Measurements from ENCODE around the gene PLD2.
A peak's percentile ranks its signal among the peaks of the same experiment; 100 is the strongest.

The PLD2 gene

DNA sequence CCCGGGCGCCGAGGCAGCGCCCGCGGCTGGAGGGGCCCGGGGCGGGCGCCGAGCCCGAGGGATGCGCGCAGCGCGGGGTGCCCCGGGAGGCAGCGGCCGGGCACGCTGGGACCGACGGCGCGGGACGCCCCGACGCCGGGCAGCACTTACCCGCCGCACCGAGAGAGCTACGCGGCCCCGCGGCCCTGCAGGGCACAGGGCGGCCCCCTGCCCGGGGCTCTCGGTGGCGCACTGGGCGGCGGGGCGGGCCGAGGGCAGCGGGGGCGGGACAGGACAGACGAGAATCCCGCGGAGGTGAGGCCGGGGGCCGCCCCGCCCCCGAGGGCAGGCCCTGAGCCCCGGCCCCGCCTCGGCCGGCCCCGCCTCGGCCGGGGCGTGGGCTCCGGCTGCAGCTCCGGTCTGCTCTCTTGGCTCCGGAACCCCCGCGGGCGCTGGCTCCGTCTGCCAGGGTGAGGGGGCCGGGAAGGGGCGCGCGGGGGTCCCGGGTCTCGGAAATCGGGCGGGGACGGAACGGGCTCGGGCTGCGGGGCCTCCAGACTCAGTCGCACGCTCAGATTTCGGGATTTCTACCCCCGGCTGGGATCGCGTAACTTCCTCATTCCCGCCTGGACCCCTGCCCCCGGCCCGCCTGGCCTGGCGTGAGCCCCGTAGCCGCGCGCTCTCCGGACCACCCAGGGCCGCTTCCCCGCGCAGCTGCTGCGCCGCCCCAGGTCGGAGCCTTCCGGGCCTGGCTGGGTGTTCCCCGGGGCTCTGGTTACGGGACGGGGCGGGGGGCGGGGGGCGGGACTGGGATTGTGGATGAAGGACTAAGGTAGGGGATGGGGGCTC is at the start of gene PLD2:
Gene PLD2, plus strand, starts transcription at position 376 of the 828 bp plus-strand sequence. CDS start 621 bp downstream, outside the sequence.
- DNase-seq (ENCODE audit: low spot score): peak; percentile 86

DNA sequence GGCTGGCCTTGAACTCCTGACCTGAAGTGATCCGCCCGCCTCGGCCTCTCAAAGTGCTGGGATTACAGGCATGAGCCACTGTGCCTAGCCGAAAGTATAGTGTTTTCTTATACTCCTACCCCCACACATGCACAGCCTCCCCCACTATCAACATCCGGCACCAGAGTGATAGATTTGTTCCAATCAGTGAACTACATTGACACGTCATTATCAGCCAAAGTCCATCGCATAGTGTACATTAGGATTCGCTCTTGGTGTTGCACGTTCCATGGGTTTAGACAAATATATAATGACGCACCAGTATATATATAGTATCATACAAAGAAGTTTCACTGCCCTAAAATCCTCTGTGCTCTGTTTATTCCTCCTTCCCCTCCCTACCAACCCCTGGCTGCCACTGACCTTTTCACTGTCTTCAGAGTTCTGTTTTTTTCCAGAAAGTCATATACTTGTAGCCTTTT is 47.1 kb upstream of the PLD2 start:
- no peak for DNase-seq (ENCODE audit: low spot score)

- DNase-seq (ENCODE audit: low spot score): no peak
Measured at GRCh38 chr17:4764595-4764994, 42.4 kb upstream of the PLD2 start.

DNA sequence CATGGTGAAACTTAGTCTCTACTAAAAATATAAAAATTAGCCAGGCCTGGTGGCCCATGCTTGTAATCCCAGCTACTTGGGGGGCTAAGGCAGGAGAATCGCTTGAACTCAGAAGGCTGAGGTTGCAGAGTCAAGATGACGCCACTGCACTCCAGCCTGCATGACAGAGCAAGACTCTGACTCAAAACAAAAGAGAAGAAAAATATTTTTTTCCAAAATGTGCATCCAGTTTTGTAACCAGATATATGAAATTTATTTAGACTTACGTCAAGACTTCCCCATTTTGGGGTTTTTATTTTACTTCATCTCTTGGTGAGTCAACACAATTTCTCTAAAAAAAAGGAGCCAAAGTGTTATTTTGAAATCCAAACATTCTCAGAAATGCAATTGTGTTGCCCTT is 40.8 kb upstream of the PLD2 start:
- no peak for DNase-seq (ENCODE audit: low spot score)

DNA sequence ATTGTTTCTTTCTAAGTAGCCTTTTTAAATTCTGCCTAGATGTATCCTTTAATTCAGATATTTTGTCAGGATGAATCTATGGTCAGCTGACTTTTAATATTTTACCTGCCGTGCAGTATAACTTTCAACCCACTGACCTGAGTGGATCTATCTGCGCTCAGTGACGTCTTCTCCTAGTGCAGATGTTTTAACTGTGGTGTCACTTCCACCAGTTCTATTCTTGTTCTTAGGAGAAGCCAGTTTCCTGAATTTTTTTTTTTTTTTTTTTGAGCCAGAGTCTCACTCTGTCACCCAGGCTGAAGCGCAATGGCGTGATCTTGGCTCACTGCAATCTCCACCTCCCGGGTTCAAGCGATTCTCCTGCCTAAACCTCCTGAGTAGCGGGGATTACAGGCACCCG is 40.2 kb upstream of the PLD2 start:
- DNase-seq (ENCODE audit: low spot score): no peak

- no peak for DNase-seq (ENCODE audit: low spot score)
Measured at GRCh38 chr17:4768298-4768697, 38.7 kb upstream of the PLD2 start.

DNA sequence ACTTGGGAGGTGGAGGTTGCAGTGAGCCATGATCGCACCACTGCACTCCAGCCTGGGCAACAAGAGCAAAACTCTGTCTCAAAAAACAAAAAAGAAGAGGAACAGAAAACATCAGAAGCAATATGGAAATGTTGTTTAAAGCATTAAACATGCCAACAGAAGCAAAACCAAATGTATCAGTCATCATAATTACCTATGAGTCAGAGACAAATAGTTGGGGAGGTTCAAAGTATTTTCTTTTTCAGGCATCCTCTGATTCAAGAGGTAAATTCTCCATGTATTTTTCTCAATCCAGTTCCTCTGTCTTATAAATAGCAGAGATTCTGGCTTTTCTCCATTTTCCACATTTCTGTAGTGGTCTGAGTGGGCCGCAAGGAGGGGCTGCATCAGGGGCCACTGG is 37.3 kb upstream of the PLD2 start:
- DNase-seq (ENCODE audit: low spot score): peak; percentile 36

GRCh38 chr17:4771519-4772234 is 35.3 kb upstream of the PLD2 start, which contains the start of gene TM4SF5:
Gene TM4SF5 (plus strand): TSS chr17:4771886. CDS start chr17:4771923, 37 bp downstream.
- peak; percentile 7 for DNase-seq (ENCODE audit: low spot score)

GRCh38 chr17:4772235-4772613 is 34.7 kb upstream of the PLD2 start:
- DNase-seq (ENCODE audit: low spot score): no peak

GRCh38 chr17:4777969-4778760 is 28.8 kb upstream of the PLD2 start:
- peak; percentile 65 for DNase-seq (ENCODE audit: low spot score)

GRCh38 chr17:4780325-4780955 is 26.5 kb upstream of the PLD2 start:
- no peak for DNase-seq (ENCODE audit: low spot score)

DNA sequence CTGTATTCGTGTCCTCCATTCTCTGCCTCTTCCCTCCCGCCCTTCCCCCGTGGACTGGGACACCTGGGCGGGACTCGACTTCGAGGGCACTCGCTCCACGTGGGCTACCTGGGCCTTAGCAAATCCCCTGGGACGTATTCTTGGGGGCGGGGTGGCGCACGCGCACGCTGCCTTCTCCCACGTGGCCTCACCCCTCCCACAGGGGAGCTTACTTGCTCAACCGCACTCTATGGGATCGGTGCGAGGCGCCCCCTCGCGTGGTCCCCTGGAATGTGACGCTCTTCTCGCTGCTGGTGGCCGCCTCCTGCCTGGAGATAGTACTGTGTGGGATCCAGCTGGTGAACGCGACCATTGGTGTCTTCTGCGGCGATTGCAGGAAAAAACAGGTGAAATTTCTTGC is 24.3 kb upstream of the PLD2 start:
- DNase-seq (ENCODE audit: low spot score): no peak

GRCh38 chr17:4785311-4786105 is 21.4 kb upstream of the PLD2 start:
- no peak for DNase-seq (ENCODE audit: low spot score)

DNA sequence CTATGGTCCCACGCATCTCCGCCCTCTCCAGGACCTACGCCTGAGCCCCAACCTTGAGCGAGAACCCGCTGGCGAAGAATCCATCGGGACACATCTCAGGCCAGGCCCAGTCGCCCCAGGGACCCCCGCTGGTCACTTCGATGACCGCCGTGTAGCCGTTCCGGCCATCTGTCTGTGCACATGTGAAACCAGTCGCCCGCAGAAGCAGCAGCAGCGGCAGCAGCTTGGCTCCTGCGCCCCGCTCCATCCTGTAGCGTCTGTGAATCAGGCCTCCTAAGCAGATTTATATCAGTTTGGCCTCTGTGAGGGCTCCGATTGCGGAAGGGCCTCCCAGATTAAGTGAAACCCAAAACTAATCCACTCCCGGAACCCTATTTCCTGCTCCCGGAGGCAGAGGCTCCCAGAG is 20.8 kb upstream of the PLD2 start, which contains the start of gene VMO1:
Gene VMO1, minus strand, starts transcription at position 259 of the 406 bp plus-strand sequence. Its CDS starts 12 bp downstream, at position 247.
- DNase-seq (ENCODE audit: low spot score): no peak

- no peak for DNase-seq (ENCODE audit: low spot score)
Measured at GRCh38 chr17:4786516-4786915, 20.4 kb upstream of the PLD2 start.

- no peak for DNase-seq (ENCODE audit: low spot score)
Measured at GRCh38 chr17:4788159-4788806, 18.7 kb upstream of the PLD2 start.

DNA sequence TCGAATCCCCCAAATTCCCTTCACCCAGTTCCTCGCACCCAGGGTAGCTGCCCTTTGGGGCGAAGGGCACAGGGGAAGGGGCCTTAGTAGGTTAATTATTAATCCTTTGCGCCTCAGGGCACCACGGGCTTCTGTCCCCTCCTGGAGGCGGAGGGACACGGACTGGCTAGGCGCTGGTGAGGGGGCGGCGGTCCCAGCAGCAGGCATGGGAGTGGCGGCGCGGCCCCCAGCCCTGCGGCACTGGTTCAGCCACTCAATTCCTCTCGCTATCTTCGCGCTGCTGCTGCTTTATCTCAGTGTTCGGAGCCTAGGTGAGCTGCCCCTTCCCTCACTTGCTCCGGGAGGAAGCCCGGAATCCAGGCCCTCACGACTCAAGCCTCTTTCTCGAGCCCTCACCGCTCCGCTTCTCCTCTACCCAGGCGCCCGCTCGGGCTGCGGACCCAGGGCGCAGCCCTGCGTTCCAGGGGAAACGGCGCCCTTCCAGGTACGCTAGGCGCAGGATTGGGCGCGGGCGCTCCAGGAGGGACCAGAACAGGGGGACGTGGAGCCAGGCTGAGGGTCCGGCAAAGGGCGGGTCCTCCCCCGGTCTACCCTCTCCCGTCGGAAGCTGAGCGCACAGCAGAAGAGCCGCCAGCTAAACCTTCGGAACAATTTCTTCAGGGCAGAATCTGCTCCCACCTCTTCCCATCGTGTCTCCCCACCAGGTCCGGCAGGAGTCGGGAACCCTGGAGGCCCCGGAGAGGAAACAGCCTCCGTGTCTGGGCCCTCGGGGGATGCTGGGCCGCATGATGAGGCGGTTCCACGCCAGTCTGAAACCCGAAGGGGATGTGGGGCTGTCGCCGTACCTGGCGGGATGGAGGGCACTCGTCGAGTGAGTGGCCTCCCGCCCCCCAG is 17.9 kb upstream of the PLD2 start, which contains the start of gene GLTPD2:
Gene GLTPD2, plus strand, starts transcription at position 158 of the 894 bp plus-strand sequence. Its CDS starts 48 bp downstream, at position 206.
- DNase-seq (ENCODE audit: low spot score): peak; percentile 22

GRCh38 chr17:4789701-4789950 is 17.3 kb upstream of the PLD2 start:
- DNase-seq (ENCODE audit: low spot score): no peak

DNA sequence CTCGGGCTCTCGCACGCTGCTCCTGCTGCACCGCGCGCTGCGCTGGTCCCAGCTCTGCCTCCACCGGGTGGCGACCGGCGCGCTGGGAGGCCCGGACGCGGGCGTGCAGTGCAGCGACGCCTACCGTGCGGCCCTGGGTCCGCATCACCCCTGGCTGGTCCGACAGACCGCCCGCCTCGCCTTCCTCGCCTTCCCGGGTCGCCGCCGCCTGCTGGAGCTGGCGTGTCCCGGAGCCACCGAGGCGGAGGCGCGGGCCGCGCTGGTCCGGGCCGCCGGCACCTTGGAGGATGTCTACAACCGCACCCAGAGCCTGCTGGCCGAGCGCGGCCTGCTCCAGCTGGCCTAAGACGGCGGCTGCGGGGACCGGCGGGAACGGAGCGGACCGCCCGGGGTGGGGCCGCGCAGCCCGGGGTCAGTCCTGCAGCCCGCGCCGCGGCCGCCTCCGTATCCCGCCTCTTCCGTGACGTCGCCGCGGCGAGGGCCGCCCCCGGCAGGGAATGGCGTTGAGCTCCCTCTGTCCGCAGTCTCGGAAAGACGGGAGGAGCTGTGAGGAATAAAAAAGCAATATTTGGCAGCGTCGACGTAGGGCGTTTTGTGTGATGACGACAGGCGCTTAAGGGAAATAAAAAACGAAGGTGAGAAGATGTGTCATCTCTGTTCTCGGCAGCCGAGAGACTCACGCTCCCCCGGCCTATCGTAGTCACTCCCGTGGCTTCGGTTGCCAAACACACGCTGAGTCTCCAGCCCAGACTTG is 16.8 kb upstream of the PLD2 start:
- DNase-seq (ENCODE audit: low spot score): peak; percentile 88
